Endothelial cell of umbilical vein (primary cell): Measurements from ENCODE around the gene SDC4. TPM values are rescaled to one million over a fixed set of nuclear protein-coding genes. Genes with fewer than 3 reads are reported as not detected.

Source experiments
- BruUV-seq: library from RNA; stranded (reverse); fragments of 400-500 nt; replicated peaks from 2 replicates; lab custom pipeline; 2021; lab: Mats Ljungman, UMichigan
- CTCF ChIA-PET: fragments of 300-600, 350-600 bp; sonication (Branson Sonifier 250); formaldehyde crosslinking; loops from one replicate; lab custom pipeline; 2021; ENCODE audit warnings: antibody characterized with exemption, inconsistent platforms; lab: Charles Lee
- POLR2A ChIA-PET: fragments of 300-600, 350-600 bp; sonication (Branson Sonifier 250); formaldehyde crosslinking; loops from one replicate; lab custom pipeline; 2021; ENCODE audit warnings: antibody characterized with exemption, inconsistent platforms; lab: Charles Lee
- DNase-seq: peaks from one replicate; pipeline ENCODE4 v3.0.0-alpha.2; 2011; ENCODE audit warnings: low read depth, low spot score
- FAIRE-seq: peaks from 2 replicates; lab custom pipeline; 2011; peaks lifted over from hg19 to GRCh38; lab: Jason Lieb, UNC
- H2AFZ ChIP-seq: 2 replicates; pipeline ENCODE4 v1.6.0; 2012; ENCODE audit warnings: low read depth, low read length, control low read depth, inconsistent platforms
- H3K27ac ChIP-seq: 2 replicates; pipeline ENCODE4 v1.5.1; 2011; ENCODE audit warnings: low read depth, mild to moderate bottlenecking, control low read depth, low read length, moderate library complexity; ENCODE audit not compliant: insufficient read depth
- H3K27me3 ChIP-seq, 2 experiments: 2 replicates each; pipeline versions ENCODE4 v1.6.0 to v1.6.1; 2011; ENCODE audit warnings: low read length in 2 of 2, mixed read lengths in 1 of 2; ENCODE audit not compliant: control insufficient read depth in 2 of 2, insufficient read depth in 2 of 2
- H3K36me3 ChIP-seq, 2 experiments: 2 replicates in 1 of 2; 3 replicates in 1 of 2; pipeline ENCODE4 v1.5.1; 2011; ENCODE audit warnings: low read length in 2 of 2, mild to moderate bottlenecking in 1 of 2, moderate library complexity in 1 of 2; ENCODE audit not compliant: control insufficient read depth in 2 of 2, insufficient read depth in 2 of 2; ENCODE audit errors: extremely low read depth in 1 of 2
- H3K4me1 ChIP-seq: 3 replicates; pipeline ENCODE4 v1.5.1; 2011; ENCODE audit warnings: mild to moderate bottlenecking, low read length; ENCODE audit not compliant: control insufficient read depth, insufficient read depth; ENCODE audit errors: extremely low read depth
- H3K4me2 ChIP-seq: 2 replicates; pipeline ENCODE4 v1.6.1; 2011; ENCODE audit warnings: low read length, control low read depth, mixed read lengths; ENCODE audit not compliant: insufficient read depth
- H3K4me3 ChIP-seq, 3 experiments: fragments of 200-600 bp in 1 of 3; sonication (generic), shearing (Covaris generic) in 1 of 3; replicated peaks in 1 of 3; 2 replicates each; pipeline ENCODE4 v1.5.1; 2011 to 2016; ENCODE audit warnings: control low read depth in 3 of 3, low read length in 3 of 3, mild to moderate bottlenecking in 2 of 3, inconsistent platforms in 1 of 3, low read depth in 1 of 3, moderate library complexity in 1 of 3; ENCODE audit not compliant: insufficient read depth in 1 of 3
- H3K79me2 ChIP-seq: 2 replicates; pipeline ENCODE4 v1.6.0; 2012; ENCODE audit warnings: low read length, inconsistent platforms; ENCODE audit not compliant: control insufficient read depth, insufficient read depth
- H3K9ac ChIP-seq: replicated peaks from 2 replicates; pipeline ENCODE3; 2011; ENCODE audit warnings: low read length, control low read depth; ENCODE audit not compliant: insufficient read depth; ENCODE audit errors: extremely low read depth
- H3K9me1 ChIP-seq: replicated peaks from 3 replicates; pipeline ENCODE4 v1.6.0; 2011; ENCODE audit warnings: mild to moderate bottlenecking, low read length; ENCODE audit not compliant: control insufficient read depth, insufficient read depth; ENCODE audit errors: extremely low read depth
- H3K9me3 ChIP-seq: replicated peaks from 2 replicates; pipeline ENCODE4 v1.5.1; 2012; ENCODE audit warnings: low read length, inconsistent platforms; ENCODE audit not compliant: control insufficient read depth, insufficient read depth
- H4K20me1 ChIP-seq: replicated peaks from 2 replicates; pipeline ENCODE3; 2011; ENCODE audit warnings: mild to moderate bottlenecking, low read length; ENCODE audit not compliant: control insufficient read depth, insufficient read depth; ENCODE audit errors: extremely low read depth
- CTCF ChIP-seq, 2 donors: IDR thresholded peaks; 1 replicate in 1 of 2; 2 replicates in 1 of 2; pipeline ENCODE4 v1.5.1; 2011; ENCODE audit warnings: low read length in 2 of 2, mild to moderate bottlenecking in 2 of 2, moderate library complexity in 2 of 2, control low read depth in 1 of 2, inconsistent platforms in 1 of 2, low read depth in 1 of 2; ENCODE audit not compliant: insufficient read depth in 1 of 2; ENCODE audit errors: extremely low read depth in 1 of 2
- EZH2 ChIP-seq: IDR thresholded peaks from 2 replicates; pipeline ENCODE4 v1.6.1; 2012; ENCODE audit warnings: borderline replicate concordance, low read depth, mild to moderate bottlenecking, moderate library complexity, low read length, inconsistent platforms; ENCODE audit not compliant: severe bottlenecking
- FOS ChIP-seq: IDR thresholded peaks from 2 replicates; pipeline ENCODE4 v1.6.1; 2011; ENCODE audit warnings: mild to moderate bottlenecking, low read length, moderate library complexity, borderline replicate concordance; ENCODE audit not compliant: insufficient read depth
- GATA2 ChIP-seq: IDR thresholded peaks from 2 replicates; pipeline ENCODE4 v1.7.0; 2011; ENCODE audit warnings: low read depth, mild to moderate bottlenecking, moderate library complexity, mixed read lengths, low read length; ENCODE audit not compliant: insufficient read length, insufficient read depth
- JUN ChIP-seq: IDR thresholded peaks from 2 replicates; pipeline ENCODE4 v1.6.1; 2011; ENCODE audit warnings: borderline replicate concordance, low read depth; ENCODE audit not compliant: insufficient read length, insufficient read depth
- MYC ChIP-seq: IDR thresholded peaks from one replicate; pipeline ENCODE4 v1.6.1; 2011; ENCODE audit warnings: mild to moderate bottlenecking, low read depth, low read length
- POLR2A ChIP-seq: IDR thresholded peaks from 2 replicates; pipeline ENCODE4 v1.6.1; 2012; ENCODE audit warnings: low read depth, mild to moderate bottlenecking, control low read depth, low read length
- POLR2AphosphoS5 ChIP-seq: IDR thresholded peaks from 2 replicates; pipeline ENCODE4 v1.6.1; 2012; ENCODE audit warnings: low read depth, mild to moderate bottlenecking, control low read depth, low read length, moderate library complexity; ENCODE audit not compliant: insufficient read depth
- dilution Hi-C: fragments of 300-500 bp; cut with MboI; formaldehyde crosslinking; loops from one replicate; pipeline ENCODE4 v1.15.0; 2019; ENCODE audit warnings: low sequenced_read_pairs; ENCODE audit not compliant: extremely low pct_ligation_motif_present
- intact Hi-C: fragments of 100-400 bp; cut with micrococcal nuclease; formaldehyde crosslinking; loops from one replicate; pipeline ENCODE4 v1.10.0; 2022
- polyA plus RNA-seq, 4 experiments: library from polyadenylated mRNA; depleted of rRNA in 3 of 4; stranded (reverse) in 3 of 4; unstranded in 1 of 4; fragments of >200 nt; gene quantifications; 2 replicates each; pipeline versions ENCODE4 v1.2.1 to v1.2.3, GENCODE V29; 2011 to 2012; ENCODE audit warnings: missing spikeins in 1 of 4
- total RNA-seq: library from RNA; stranded (reverse); gene quantifications from 2 replicates; pipeline ENCODE4 v1.2.3, GENCODE V29; 2021
- TF ChIP-seq, protein P1 (sequence below): IDR thresholded peaks from 2 replicates; pipeline ENCODE4 v1.6.1; 2011; ENCODE audit not compliant: insufficient read depth, insufficient read length

Gene SDC4
- total and polyA plus RNA-seq, 2 donors (not counting 3 experiments of a cell fraction or from before 2014, with no cell fraction given) = 26.3 to 32.0 TPM

GRCh38 chr20:45350217-45350616 lies 2.0 kb upstream of the SDC4 start:
- dilution Hi-C loops = no loop called here
- CTCF ChIA-PET = no interaction called here

More at GRCh38 chr20:45350217-45350616, 2.0 kb upstream of the SDC4 start:
- peaks cover 29% of the 10 kb centered on the region for H3K4me1 ChIP-seq
- no peaks in the 10 kb centered on the region for H3K36me3 ChIP-seq
- H3K27ac ChIP-seq = no peak overlapping the region
- no peak overlapping the region for H2AFZ ChIP-seq
- FAIRE-seq (no peak), DNase-seq (no peak)
- no peak overlapping the region for H3K4me3 ChIP-seq
- H3K9ac ChIP-seq = no peak overlapping the region
- peaks cover 26% of the 10 kb centered on the region for H3K79me2 ChIP-seq
- no peaks in the 10 kb centered on the region for H4K20me1 ChIP-seq
- TF ChIP-seq GATA2 = no peak
- no peak for TF ChIP-seq EZH2
- TF ChIP-seq, protein P1, sequence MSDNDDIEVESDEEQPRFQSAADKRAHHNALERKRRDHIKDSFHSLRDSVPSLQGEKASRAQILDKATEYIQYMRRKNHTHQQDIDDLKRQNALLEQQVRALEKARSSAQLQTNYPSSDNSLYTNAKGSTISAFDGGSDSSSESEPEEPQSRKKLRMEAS = no peak
- no peak for TF ChIP-seq FOS
- TF ChIP-seq POLR2A = no peak
- TF ChIP-seq MYC = no peak
- no peak for TF ChIP-seq POLR2AphosphoS5
- no peak for TF ChIP-seq CTCF (IDR thresholded peaks at IDR 0.05; ENCODE audit: extremely low read depth in 1 of 2, insufficient read depth in 1 of 2, low read depth in 1 of 2, low read length in 2 of 2)
- no peak for TF ChIP-seq JUN
- no TSS peak for BruUV-seq
- no peak overlapping the region for H3K4me2 ChIP-seq
- no peaks in the 10 kb centered on the region for H3K9me1 ChIP-seq
- no peaks in the 10 kb centered on the region for H3K9me3 ChIP-seq
- H3K27me3 ChIP-seq = no peaks in the 10 kb centered on the region
- POLR2A ChIA-PET = no interaction called here
- intact Hi-C loops = no loop called here
